HCT116 (cell line): ENCODE data around the gene ACE.

Experiments used
- EZH2phosphoT487 ChIP-seq: fragments of 200-600 bp; IDR thresholded peaks from 2 replicates; pipeline ENCODE4 v1.6.1; 2018; ENCODE audit warnings: antibody characterized with exemption, borderline replicate concordance
- JUND ChIP-seq: IDR thresholded peaks from 2 replicates; pipeline ENCODE4 v1.6.1; 2012
- POLR2A ChIP-seq: IDR thresholded peaks from 2 replicates; pipeline ENCODE4 v1.7.0; 2011; ENCODE audit warnings: borderline replicate concordance; ENCODE audit not compliant: insufficient read depth, insufficient read length; ENCODE audit errors: extremely low read depth
- POLR2AphosphoS5 ChIP-seq: IDR thresholded peaks from 2 replicates; pipeline ENCODE4 v1.6.1; 2011; ENCODE audit warnings: mild to moderate bottlenecking, low read depth, low read length, moderate library complexity
- YY1 ChIP-seq: IDR thresholded peaks from 2 replicates; pipeline ENCODE4 v1.6.1; 2011; ENCODE audit warnings: low read length, low read depth, moderate library complexity, mild to moderate bottlenecking; ENCODE audit not compliant: insufficient replicate concordance; ENCODE audit errors: extremely low read depth
- TF ChIP-seq, protein P1 (sequence below), 3 experiments: fragments of 200-600 bp in 1 of 3; sonication (generic) in 1 of 3; IDR thresholded peaks in 2 of 3; conservative IDR thresholded peaks in 1 of 3; 2 replicates each; pipeline ENCODE4 v1.5.1; 2012 to 2017; ENCODE audit warnings: low read depth in 2 of 3, low read length in 2 of 3, antibody characterized with exemption in 1 of 3, borderline replicate concordance in 1 of 3, control low read depth in 1 of 3, mild to moderate bottlenecking in 1 of 3, mixed read lengths in 1 of 3, mixed run types in 1 of 3, moderate library complexity in 1 of 3; ENCODE audit not compliant: insufficient read depth in 1 of 3

DNA sequence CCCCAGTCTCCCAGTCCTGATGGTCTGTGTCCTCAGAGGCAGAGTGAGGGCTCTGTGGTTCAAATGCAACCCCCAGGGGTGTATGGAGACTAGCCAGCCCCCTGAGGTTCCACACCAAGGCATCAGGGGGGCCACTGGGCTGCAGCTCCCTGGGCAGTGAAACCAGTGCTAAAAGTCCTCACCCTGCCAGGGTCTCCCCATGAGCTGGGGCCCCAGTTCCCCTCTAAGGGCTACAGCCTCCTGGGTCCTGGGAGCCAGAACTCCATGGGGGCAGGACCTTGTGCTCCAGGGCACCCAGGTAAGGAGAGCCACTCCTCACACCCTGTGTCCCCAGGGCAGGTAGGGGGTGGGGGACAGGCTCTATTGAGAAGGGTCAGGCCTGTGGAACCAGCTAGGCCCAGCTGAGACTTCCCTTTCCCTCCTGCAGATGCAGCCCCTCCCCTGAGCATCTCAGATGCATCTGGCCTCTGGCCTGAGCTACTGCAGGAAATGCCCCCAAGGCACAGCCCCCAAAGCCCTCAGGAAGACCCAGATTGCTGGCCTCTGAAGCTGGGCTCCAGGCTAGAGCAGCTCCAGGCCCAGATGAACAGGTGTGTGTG, 67.1 kb downstream of the ACE start:
- TF ChIP-seq POLR2A = no peak
- no peak for TF ChIP-seq JUND
- TF ChIP-seq, protein P1, sequence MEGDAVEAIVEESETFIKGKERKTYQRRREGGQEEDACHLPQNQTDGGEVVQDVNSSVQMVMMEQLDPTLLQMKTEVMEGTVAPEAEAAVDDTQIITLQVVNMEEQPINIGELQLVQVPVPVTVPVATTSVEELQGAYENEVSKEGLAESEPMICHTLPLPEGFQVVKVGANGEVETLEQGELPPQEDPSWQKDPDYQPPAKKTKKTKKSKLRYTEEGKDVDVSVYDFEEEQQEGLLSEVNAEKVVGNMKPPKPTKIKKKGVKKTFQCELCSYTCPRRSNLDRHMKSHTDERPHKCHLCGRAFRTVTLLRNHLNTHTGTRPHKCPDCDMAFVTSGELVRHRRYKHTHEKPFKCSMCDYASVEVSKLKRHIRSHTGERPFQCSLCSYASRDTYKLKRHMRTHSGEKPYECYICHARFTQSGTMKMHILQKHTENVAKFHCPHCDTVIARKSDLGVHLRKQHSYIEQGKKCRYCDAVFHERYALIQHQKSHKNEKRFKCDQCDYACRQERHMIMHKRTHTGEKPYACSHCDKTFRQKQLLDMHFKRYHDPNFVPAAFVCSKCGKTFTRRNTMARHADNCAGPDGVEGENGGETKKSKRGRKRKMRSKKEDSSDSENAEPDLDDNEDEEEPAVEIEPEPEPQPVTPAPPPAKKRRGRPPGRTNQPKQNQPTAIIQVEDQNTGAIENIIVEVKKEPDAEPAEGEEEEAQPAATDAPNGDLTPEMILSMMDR (IDR thresholded peaks at IDR 0.05 in 2 of 3, conservative IDR thresholded peaks at IDR 0.05 in 1 of 3; ENCODE audit: borderline replicate concordance in 1 of 3, insufficient read depth in 1 of 3, low read depth in 2 of 3, low read length in 2 of 3) = no peak
- TF ChIP-seq EZH2phosphoT487 = no peak
- TF ChIP-seq POLR2AphosphoS5 = no peak
- TF ChIP-seq YY1 = no peak
